ENCODE results near the gene RCBTB1. TPM values are rescaled to one million over a fixed set of nuclear protein-coding genes. Genes with fewer than 3 reads are reported as not detected.
"Not testable (repeated sequence)": the region's sequence is repeated elsewhere in the genome, so short reads cannot be mapped to it uniquely, and the experiment has no call there.

The RCBTB1 gene
- 14.6 TPM for polyA plus RNA-seq (2013, experiment 1 of 2; ENCODE audit: insufficient read length)
- 15.3 TPM for polyA plus RNA-seq (2013, experiment 2 of 2; ENCODE audit: insufficient read length)

GRCh38 chr13:49585220-49586157, at the start of gene RCBTB1:
TSS of gene RCBTB1 (minus strand) at chr13:49585558. CDS start at chr13:49567279, 18,279 bp downstream.
- DNase-seq = peak; percentile 70

DNA sequence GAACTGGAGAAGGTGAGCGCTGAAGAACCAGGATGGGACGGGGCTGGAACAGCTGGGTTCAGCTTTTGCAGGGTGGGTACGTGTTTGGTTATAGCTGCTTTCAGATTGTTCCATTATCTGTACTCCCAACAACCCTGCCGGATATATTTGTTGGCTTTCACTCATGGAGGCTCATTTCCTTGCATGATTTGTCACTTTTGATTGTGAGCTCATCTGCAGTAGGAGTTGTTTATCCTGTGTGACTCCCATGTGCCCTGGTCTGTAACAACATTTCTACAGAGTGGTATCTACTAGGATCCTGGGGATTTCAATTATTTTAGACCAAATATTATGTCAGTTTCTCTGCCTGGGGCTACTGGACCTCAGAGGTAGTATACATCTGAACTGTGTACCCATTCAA, 48.4 kb upstream of the RCBTB1 start:
- no peak for DNase-seq

- no peak for DNase-seq
Observed at GRCh38 chr13:49632156-49632555, 46.8 kb upstream of the RCBTB1 start.

DNA sequence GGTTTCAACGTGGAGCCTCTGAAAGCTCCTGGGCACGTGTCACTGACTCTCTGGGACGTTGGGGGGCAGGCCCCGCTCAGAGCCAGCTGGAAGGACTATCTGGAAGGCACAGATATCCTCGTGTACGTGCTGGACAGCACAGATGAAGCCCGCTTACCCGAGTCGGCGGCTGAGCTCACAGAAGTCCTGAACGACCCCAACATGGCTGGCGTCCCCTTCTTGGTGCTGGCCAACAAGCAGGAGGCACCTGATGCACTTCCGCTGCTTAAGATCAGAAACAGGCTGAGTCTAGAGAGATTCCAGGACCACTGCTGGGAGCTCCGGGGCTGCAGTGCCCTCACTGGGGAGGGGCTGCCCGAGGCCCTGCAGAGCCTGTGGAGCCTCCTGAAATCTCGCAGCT, 45.2 kb upstream of the RCBTB1 start:
- no peak for DNase-seq

DNA sequence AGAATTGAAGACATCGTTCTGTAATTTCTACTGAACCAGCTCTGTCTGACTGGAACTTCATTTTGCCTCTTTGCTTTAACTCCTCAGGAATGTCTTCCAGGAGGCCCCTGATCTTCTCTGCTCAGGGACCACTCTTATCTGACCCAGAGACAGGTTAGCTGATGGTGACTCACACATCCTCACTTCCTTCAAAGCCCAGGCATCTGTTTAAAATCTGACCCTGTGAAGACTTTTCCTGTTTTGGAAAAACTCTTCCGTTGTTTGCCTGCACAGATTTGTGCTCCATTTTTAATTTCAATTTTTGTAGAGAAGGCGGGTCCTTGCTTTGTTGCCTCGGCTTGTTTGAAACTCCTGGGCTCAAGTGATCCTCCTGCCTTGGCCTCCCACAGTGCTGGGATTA, 44.6 kb upstream of the RCBTB1 start:
- no peak for DNase-seq

DNA sequence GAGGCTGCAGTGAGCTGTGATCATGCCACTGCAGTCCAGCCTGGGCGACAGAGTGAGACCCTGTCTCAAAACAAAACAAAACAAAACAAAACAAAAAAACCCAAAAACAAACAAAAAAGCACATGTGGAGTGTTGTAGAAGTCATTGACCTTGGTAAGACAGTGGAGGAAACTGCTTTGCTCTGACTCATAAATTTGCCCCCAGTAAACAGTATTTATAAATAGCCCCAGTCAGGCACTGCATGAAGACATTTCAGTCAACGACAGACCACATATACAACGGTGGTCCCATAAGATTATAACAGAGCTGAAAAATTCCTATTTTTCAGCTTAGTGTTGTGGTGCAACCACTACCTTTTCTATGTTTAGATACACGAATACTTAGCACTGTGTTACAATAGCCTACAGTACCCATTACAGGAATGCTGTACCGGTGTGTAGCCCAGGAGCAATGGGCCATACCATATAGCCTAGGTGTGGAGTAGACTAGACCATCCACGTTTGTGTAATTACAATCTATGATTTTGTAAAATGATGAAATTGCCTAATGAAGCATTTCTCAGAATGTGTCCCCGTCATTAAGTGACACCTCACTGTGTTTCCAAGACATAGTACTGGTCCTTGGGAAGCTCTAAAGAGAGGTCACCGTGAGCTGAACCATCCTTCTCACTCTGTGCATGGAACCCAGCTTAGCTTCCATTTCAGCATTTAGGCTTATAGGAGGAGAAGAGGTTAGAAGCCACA, 44.0 kb upstream of the RCBTB1 start:
- DNase-seq = no peak

GRCh38 chr13:49627831-49628652, 42.7 kb upstream of the RCBTB1 start, which contains the start of gene ARL11:
TSS of gene ARL11 (plus strand) at chr13:49628507. CDS start at chr13:49630448, 1,941 bp downstream.
- DNase-seq = no peak

DNA sequence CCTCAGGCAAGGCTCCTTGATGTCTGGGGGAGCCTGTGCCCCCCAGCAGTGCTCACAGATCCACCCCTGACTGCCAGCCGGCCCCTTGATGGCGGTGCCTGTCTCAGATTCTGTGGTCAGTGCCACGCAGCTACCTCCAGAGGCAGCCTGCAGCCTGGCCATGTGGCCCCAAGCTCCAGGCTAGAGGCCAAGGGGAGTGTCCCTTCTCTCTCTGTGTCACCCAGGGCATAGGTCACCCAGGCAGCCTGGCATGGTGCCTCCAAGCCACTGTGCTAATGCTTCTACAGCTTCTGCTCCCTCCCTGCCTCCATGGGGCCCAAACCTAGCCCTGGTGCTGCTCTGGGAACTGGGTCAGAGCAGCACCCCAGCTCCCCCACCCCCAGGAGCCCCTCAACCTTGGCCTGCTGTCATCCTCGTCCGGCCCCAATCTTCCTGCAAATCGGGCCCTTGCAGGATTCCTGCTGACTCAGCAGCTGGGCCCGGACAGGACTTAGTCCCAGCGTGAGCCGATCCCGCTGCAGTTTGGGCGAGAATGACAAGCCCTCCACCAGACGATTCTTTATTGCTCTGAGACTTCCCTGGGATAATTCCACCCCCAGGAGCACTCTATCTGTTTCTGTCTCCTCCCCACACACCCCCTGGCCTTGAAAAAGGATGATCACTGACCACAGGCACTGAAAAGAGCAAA, 40.2 kb upstream of the RCBTB1 start:
- no peak for DNase-seq

GRCh38 chr13:49624229-49624628, 38.9 kb upstream of the RCBTB1 start:
- DNase-seq = no peak

- DNase-seq = no peak
Observed at GRCh38 chr13:49622174-49622946, 37.0 kb upstream of the RCBTB1 start.

GRCh38 chr13:49620170-49620621, 34.8 kb upstream of the RCBTB1 start:
- no peak for DNase-seq

DNA sequence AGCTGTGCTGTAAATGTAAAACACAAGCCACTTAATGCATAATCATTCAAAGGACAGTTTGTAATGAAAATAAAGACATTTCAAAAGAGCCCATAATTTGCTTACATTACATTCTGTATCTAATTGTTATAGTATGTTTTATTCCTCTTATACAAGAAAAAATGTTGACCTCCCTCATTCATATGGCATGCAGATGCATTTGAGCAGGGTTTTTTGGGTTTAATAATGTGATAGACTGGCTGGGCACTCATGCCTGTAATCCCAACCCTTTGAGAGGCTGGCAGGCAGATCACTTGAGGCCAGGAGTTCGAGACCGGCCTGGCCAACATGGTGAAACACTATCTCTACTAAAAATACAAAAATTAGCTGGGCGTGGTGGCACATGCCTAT, 31.3 kb upstream of the RCBTB1 start:
- peak; percentile 17 for DNase-seq

GRCh38 chr13:49615836-49616675, 30.7 kb upstream of the RCBTB1 start:
- peak; percentile 23 for DNase-seq

DNA sequence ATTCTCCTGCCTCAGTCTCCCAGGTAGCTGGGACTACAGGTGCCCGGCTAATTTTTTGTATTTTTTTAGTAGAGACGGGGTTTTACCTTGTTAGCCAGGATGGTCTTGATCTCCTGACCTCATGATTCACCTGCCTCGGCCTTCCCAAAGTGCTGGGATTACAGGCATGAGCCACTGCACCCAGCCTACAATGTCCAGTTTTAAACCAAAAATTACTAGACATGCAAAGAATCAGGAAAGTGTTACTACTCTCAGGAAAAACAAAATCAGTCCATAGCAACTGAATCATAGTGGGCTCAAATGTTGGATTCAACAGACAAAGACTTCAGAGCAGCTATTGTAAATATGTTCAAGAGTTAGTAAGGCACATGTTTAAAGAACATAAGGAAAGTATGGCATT, 26.7 kb upstream of the RCBTB1 start:
- not testable (repeated sequence) for DNase-seq

GRCh38 chr13:49610176-49610575, 24.8 kb upstream of the RCBTB1 start:
- no peak for DNase-seq

- no peak for DNase-seq
Observed at GRCh38 chr13:49608651-49609331, 23.4 kb upstream of the RCBTB1 start.

DNA sequence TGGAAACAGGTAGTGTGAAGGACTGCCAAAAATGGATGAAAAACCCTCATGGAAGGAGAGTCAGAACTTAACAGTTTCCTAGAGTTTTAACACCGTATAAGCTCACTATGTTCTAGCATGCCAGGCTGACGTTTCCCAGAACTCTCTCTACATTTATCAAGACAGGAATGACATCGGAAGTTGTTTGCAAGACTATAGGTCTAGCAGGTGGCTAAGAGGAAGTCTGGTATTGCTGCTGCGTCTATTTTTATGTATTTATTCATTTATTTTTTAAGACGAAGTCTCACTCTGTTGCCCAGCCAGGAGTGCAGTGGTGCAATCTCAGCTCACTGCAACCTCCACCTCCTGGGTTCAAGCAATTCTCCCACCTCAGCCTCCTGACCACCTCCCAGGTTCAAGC, 22.4 kb upstream of the RCBTB1 start:
- DNase-seq = no peak

GRCh38 chr13:49606747-49607648, 21.6 kb upstream of the RCBTB1 start:
- peak; percentile 86 for DNase-seq

Measured in fibroblast of skin of scalp (primary cell).